Osteoblast (primary cell): ENCODE data around the gene PTX3. TPM values are rescaled to one million over a fixed set of nuclear protein-coding genes. Genes with fewer than 3 reads are reported as not detected.

Source experiments
- DNase-seq: peaks from one replicate; pipeline ENCODE4 v3.0.0; 2011; ENCODE audit warnings: low spot score, mixed read lengths; ENCODE audit not compliant: insufficient read length; ENCODE audit errors: missing footprints
- H2AFZ ChIP-seq: 2 replicates; pipeline ENCODE4 v1.6.0; 2011; ENCODE audit warnings: mild to moderate bottlenecking, low read length
- H3K27ac ChIP-seq: 2 replicates; pipeline ENCODE4 v1.5.1; 2011; ENCODE audit warnings: mild to moderate bottlenecking, low read depth, low read length, moderate library complexity
- H3K27me3 ChIP-seq: 2 replicates; pipeline ENCODE4 v1.6.0; 2012; ENCODE audit warnings: mild to moderate bottlenecking, control low read depth, inconsistent platforms, low read length, moderate library complexity; ENCODE audit not compliant: insufficient read depth
- H3K36me3 ChIP-seq: 2 replicates; pipeline ENCODE4 v1.5.1; 2011; ENCODE audit warnings: mild to moderate bottlenecking, low read length, control low read depth, moderate library complexity; ENCODE audit not compliant: insufficient read depth
- H3K4me1 ChIP-seq: 2 replicates; pipeline ENCODE4 v1.5.1; 2011; ENCODE audit warnings: mild to moderate bottlenecking, low read length, control low read depth, moderate library complexity; ENCODE audit not compliant: insufficient read depth
- H3K4me2 ChIP-seq: 2 replicates; pipeline ENCODE4 v1.6.0; 2011; ENCODE audit warnings: mild to moderate bottlenecking, low read length; ENCODE audit not compliant: insufficient read depth
- H3K4me3 ChIP-seq: fragments of 200-600 bp; sonication (generic); 3 replicates; pipeline ENCODE4 v1.5.1; 2012; ENCODE audit warnings: mild to moderate bottlenecking, low read length, inconsistent platforms; ENCODE audit not compliant: insufficient read depth
- H3K79me2 ChIP-seq: 2 replicates; pipeline ENCODE4 v1.6.0; 2012; ENCODE audit warnings: mild to moderate bottlenecking, low read length, control low read depth, inconsistent platforms; ENCODE audit not compliant: insufficient read depth
- H3K9me3 ChIP-seq: 2 replicates; pipeline ENCODE4 v1.5.1; 2011; ENCODE audit warnings: low read depth, low read length, control low read depth
- H4K20me1 ChIP-seq: 2 replicates; pipeline ENCODE4 v1.6.0; 2012; ENCODE audit warnings: mild to moderate bottlenecking, low read length, control low read depth; ENCODE audit not compliant: insufficient read depth
- CTCF ChIP-seq: IDR thresholded peaks from 2 replicates; pipeline ENCODE4 v1.5.1; 2011; ENCODE audit warnings: mild to moderate bottlenecking, low read depth, low read length, moderate library complexity; ENCODE audit errors: extremely low read depth
- total RNA-seq: library from RNA; depleted of rRNA; stranded (reverse); fragments of >200 nt; gene quantifications from 2 replicates; pipeline ENCODE4 v1.2.3, GENCODE V29; 2012

The PTX3 gene
- total RNA-seq, 1 donor = 689 TPM

DNA sequence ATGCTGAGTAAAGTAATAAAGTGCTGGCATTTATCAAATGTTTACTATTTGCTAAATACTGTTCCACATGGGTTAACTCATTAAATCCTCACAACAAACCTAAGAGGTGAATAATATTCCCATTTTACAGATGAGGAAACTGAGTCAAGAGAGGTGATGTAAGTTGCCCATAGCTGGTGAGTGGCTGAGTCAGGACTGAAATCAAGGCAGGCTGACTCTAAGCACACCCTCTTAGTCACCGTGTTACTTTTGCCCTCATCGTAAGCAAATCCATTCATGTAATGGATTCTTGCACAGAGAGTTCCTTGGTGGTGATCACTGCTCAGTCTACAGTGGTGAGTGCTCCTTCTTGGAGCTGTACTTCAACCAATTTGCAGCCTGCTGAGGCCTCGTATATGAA, 28.9 kb upstream of the PTX3 start:
- H3K4me1 ChIP-seq = peaks cover 16% of the 10 kb centered on the region
- H3K4me3 ChIP-seq = no peak overlapping the region
- H3K36me3 ChIP-seq = peaks cover 3% of the 10 kb centered on the region
- no peak for TF ChIP-seq CTCF
- no peaks in the 10 kb centered on the region for H3K27me3 ChIP-seq
- no peaks in the 10 kb centered on the region for H4K20me1 ChIP-seq
- no peak for DNase-seq
- no peak overlapping the region for H3K4me2 ChIP-seq
- no peak overlapping the region for H3K27ac ChIP-seq
- H2AFZ ChIP-seq = no peak overlapping the region
- no peaks in the 10 kb centered on the region for H3K79me2 ChIP-seq
- H3K9me3 ChIP-seq = no peaks in the 10 kb centered on the region

DNA sequence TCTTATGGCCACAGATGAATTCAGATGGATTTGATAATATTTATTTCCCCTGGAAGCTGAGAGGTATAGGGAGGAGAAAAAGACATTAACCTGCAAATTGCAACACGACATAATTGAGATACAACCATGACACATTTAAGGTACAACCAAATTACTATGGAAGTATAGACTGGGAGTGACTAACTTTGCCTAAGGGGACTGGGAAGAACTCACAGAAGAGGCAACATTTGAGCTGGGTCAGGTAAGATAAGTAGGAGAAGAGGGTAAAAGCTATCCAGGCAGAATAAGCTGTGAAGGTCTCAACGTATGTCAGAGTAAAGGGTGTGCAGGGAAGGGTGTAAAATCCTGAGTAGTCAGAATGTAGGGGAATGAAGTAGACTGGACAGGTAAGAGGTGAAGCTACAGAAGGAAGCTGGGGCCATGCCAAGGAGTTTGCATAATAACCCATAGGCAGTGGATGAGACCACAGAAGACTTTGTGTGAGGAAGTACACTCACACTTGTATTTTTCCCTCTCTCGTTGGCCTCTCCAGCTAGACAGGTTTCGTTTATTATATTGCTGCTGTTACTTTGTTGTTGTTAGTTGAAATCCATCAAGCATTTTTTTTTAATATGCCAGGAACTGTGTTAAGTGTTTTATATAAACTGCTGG, 28.0 kb upstream of the PTX3 start:
- Histone ChIP-seq H3K27me3 (no peaks in the 10 kb centered on the region), H3K9me3 (no peaks in the 10 kb centered on the region)
- no peak for DNase-seq

GRCh38 chr3:157409516-157409915, 27.1 kb upstream of the PTX3 start:
- H3K9me3 ChIP-seq = no peaks in the 10 kb centered on the region
- no peak overlapping the region for H2AFZ ChIP-seq
- no peak for TF ChIP-seq CTCF
- H3K36me3 ChIP-seq = peaks cover 9% of the 10 kb centered on the region
- no peaks in the 10 kb centered on the region for H3K79me2 ChIP-seq
- DNase-seq = no peak
- H3K27ac ChIP-seq = no peak overlapping the region
- no peak overlapping the region for H3K4me2 ChIP-seq
- H3K4me1 ChIP-seq = peaks cover 16% of the 10 kb centered on the region
- no peak overlapping the region for H3K4me3 ChIP-seq
- H4K20me1 ChIP-seq = no peaks in the 10 kb centered on the region
- no peaks in the 10 kb centered on the region for H3K27me3 ChIP-seq

More for the DNA sequence above, 28.0 kb upstream of the PTX3 start:
- Histone ChIP-seq H2AFZ (no peak overlapping the region), H3K36me3 (peaks cover 8% of the 10 kb centered on the region), H3K4me3 (no peak overlapping the region), H3K27ac (no peak overlapping the region), H3K4me1 (peaks cover 16% of the 10 kb centered on the region), H3K79me2 (no peaks in the 10 kb centered on the region), H3K4me2 (no peak overlapping the region), H4K20me1 (no peaks in the 10 kb centered on the region)
- no peak for TF ChIP-seq CTCF

DNA sequence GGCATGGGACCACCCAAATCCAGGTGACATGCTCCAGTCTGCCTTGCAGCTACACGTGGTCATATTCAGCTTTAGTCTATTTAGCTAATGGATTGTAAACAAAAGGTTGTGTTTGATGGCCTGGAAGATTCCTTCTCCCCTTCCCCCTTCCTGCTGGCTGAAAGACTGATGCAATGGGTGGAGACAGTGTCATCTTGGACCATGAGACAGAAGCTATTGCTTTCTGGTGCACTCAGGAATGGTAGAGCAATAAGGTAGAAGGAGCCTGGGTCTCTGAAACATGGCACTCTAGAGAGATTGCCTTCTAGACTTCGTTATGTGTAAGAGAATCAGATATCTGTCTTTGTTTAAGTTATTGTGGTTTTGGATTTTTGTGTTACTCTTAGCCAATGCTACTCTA, 25.7 kb upstream of the PTX3 start:
- peaks cover 9% of the 10 kb centered on the region for H3K36me3 ChIP-seq

More for the DNA sequence above, 25.7 kb upstream of the PTX3 start:
- Histone ChIP-seq H3K4me1 (peaks cover 5% of the 10 kb centered on the region), H3K9me3 (no peaks in the 10 kb centered on the region), H3K4me2 (no peak overlapping the region), H3K27ac (no peak overlapping the region), H2AFZ (no peak overlapping the region), H3K27me3 (no peaks in the 10 kb centered on the region), H3K79me2 (no peaks in the 10 kb centered on the region), H3K4me3 (no peak overlapping the region), H4K20me1 (no peaks in the 10 kb centered on the region)
- no peak for DNase-seq
- TF ChIP-seq CTCF = no peak
